CD14-positive monocyte (primary cell): ENCODE measurements around the gene DNAL1. TPM values are rescaled to one million over a fixed set of nuclear protein-coding genes. Genes with fewer than 3 reads are reported as not detected.
"Not testable (repeated sequence)": the region's sequence is repeated elsewhere in the genome, so short reads cannot be mapped to it uniquely, and the experiment has no call there.

Experiments used
- DNase-seq, 3 donors: peaks; one replicate each; pipeline ENCODE4 v3.0.0-alpha.2; 2011 to 2022
- H2AFZ ChIP-seq: 2 replicates; pipeline ENCODE4 v1.6.0; 2012; ENCODE audit warnings: mild to moderate bottlenecking, low read depth, low read length, inconsistent platforms; ENCODE audit not compliant: insufficient read depth, poor library complexity, severe bottlenecking
- H3K27ac ChIP-seq, 2 donors: 1 replicate in 1 of 2; 2 replicates in 1 of 2; pipeline ENCODE4 v1.5.1; 2012 to 2013; ENCODE audit warnings: low read length in 2 of 2, control low read depth in 1 of 2, inconsistent platforms in 1 of 2, low read depth in 1 of 2, mild to moderate bottlenecking in 1 of 2
- H3K27me3 ChIP-seq, 2 donors: one replicate each; pipeline versions ENCODE4 v1.6.0 to v1.6.1; 2011 to 2013; ENCODE audit warnings: low read length in 2 of 2; ENCODE audit not compliant: control insufficient read depth in 2 of 2, insufficient read depth in 2 of 2
- H3K36me3 ChIP-seq, 2 donors: replicated peaks in 1 of 2; 1 replicate in 1 of 2; 2 replicates in 1 of 2; pipeline versions ENCODE4 v1.5.1 to v1.6.1; 2012 to 2013; ENCODE audit warnings: low read length in 2 of 2, control low read depth in 1 of 2, inconsistent platforms in 1 of 2, mild to moderate bottlenecking in 1 of 2; ENCODE audit not compliant: insufficient read depth in 2 of 2, control insufficient read depth in 1 of 2
- H3K4me1 ChIP-seq, 2 donors: 1 replicate in 1 of 2; 2 replicates in 1 of 2; pipeline versions ENCODE4 v1.5.1 to v1.6.1; 2012 to 2013; ENCODE audit warnings: low read length in 2 of 2, control low read depth in 1 of 2, inconsistent platforms in 1 of 2, mild to moderate bottlenecking in 1 of 2, moderate library complexity in 1 of 2; ENCODE audit not compliant: insufficient read depth in 2 of 2, control insufficient read depth in 1 of 2
- H3K4me2 ChIP-seq: replicated peaks from 2 replicates; pipeline ENCODE3; 2012; ENCODE audit warnings: low read length, moderate library complexity, mild to moderate bottlenecking; ENCODE audit not compliant: poor library complexity, severe bottlenecking; ENCODE audit errors: extremely low read depth
- H3K4me3 ChIP-seq, 3 experiments: fragments of 200-600 bp in 1 of 3; sonication (generic) in 1 of 3; replicated peaks in 1 of 3; 1 replicate in 2 of 3; 2 replicates in 1 of 3; pipeline ENCODE4 v1.5.1; 2011 to 2013; ENCODE audit warnings: low read length in 3 of 3, mild to moderate bottlenecking in 3 of 3, control low read depth in 2 of 3, low read depth in 2 of 3, inconsistent platforms in 1 of 3, moderate library complexity in 1 of 3
- H3K79me2 ChIP-seq: 2 replicates; pipeline ENCODE4 v1.6.0; 2012; ENCODE audit warnings: mild to moderate bottlenecking, control low read depth, inconsistent platforms, low read length, moderate library complexity; ENCODE audit not compliant: insufficient read depth
- H3K9ac ChIP-seq: 2 replicates; pipeline ENCODE4 v1.6.0; 2017; ENCODE audit warnings: low read length, mild to moderate bottlenecking; ENCODE audit not compliant: insufficient read depth, poor library complexity, severe bottlenecking
- H3K9me3 ChIP-seq, 2 donors: replicated peaks in 1 of 2; 1 replicate in 1 of 2; 2 replicates in 1 of 2; pipeline versions ENCODE4 v1.5.1 to v1.6.1; 2012 to 2013; ENCODE audit warnings: low read length in 2 of 2, control low read depth in 1 of 2; ENCODE audit not compliant: control insufficient read depth in 1 of 2, insufficient read depth in 1 of 2
- H4K20me1 ChIP-seq: 2 replicates; pipeline ENCODE4 v1.6.0; 2012; ENCODE audit warnings: mild to moderate bottlenecking, low read length, control low read depth, moderate library complexity; ENCODE audit not compliant: insufficient read depth
- H3K27ac Mint-ChIP-seq, 7 donors: one replicate each; pipeline ENCODE4 v1.8.0; 2020; ENCODE audit warnings: mild to moderate bottlenecking in 7 of 7, mixed read lengths in 7 of 7, moderate library complexity in 6 of 7, inconsistent platforms in 2 of 7
- H3K27me3 Mint-ChIP-seq, 3 donors: one replicate each; pipeline ENCODE4 v1.8.0; 2021 to 2022; ENCODE audit warnings: low read depth in 3 of 3, mild to moderate bottlenecking in 3 of 3, mixed read lengths in 3 of 3, moderate library complexity in 3 of 3, inconsistent platforms in 1 of 3
- H3K36me3 Mint-ChIP-seq, 2 donors: one replicate each; pipeline ENCODE4 v1.8.0; 2020; ENCODE audit warnings: mixed read lengths in 2 of 2, inconsistent platforms in 1 of 2, mild to moderate bottlenecking in 1 of 2
- H3K4me1 Mint-ChIP-seq: one replicate; pipeline ENCODE4 v1.8.0; 2020; ENCODE audit warnings: mild to moderate bottlenecking, mixed read lengths
- H3K4me3 Mint-ChIP-seq, 2 donors: one replicate each; pipeline ENCODE4 v1.8.0; 2020; ENCODE audit warnings: mild to moderate bottlenecking in 2 of 2, mixed read lengths in 2 of 2, moderate library complexity in 1 of 2
- H3K9me3 Mint-ChIP-seq, 7 donors: one replicate each; pipeline ENCODE4 v1.8.0; 2020 to 2022; ENCODE audit warnings: mixed read lengths in 7 of 7, mild to moderate bottlenecking in 6 of 7, moderate library complexity in 6 of 7, inconsistent platforms in 2 of 7
- WGBS: methylation state at CpG from one replicate; pipeline ENCODE4 v1.1.5; 2013; ENCODE audit warnings: missing lambda C conversion rate; ENCODE audit not compliant: insufficient coverage; 5-methylcytosine and 5-hydroxymethylcytosine counted together
- intact Hi-C, 2 donors: fragments of 100-400 bp; cut with micrococcal nuclease; formaldehyde crosslinking; loops; one replicate each; pipeline versions ENCODE4 v1.15.0 to v1.15.1; 2023
- polyA plus RNA-seq, 3 donors: library from polyadenylated mRNA; depleted of rRNA in 1 of 3; unstranded in 2 of 3; stranded (reverse) in 1 of 3; fragments of 300-500 nt in 2 of 3; fragments of >200 nt in 1 of 3; fragmentation: Illumina TruSeq in 2 of 3; gene quantifications; 1 replicate in 2 of 3; 2 replicates in 1 of 3; pipeline ENCODE4 v1.2.3, GENCODE V29; 2012 to 2021
- TF ChIP-seq, protein P1 (sequence below): fragments of 200-600 bp; IDR thresholded peaks from one replicate; pipeline ENCODE4 v1.8.0; 2022; ENCODE audit warnings: antibody characterized with exemption, mild to moderate bottlenecking

The DNAL1 gene
- polyA plus RNA-seq, 3 donors: 0.68 to 3.4 (median 2.0) TPM

DNA sequence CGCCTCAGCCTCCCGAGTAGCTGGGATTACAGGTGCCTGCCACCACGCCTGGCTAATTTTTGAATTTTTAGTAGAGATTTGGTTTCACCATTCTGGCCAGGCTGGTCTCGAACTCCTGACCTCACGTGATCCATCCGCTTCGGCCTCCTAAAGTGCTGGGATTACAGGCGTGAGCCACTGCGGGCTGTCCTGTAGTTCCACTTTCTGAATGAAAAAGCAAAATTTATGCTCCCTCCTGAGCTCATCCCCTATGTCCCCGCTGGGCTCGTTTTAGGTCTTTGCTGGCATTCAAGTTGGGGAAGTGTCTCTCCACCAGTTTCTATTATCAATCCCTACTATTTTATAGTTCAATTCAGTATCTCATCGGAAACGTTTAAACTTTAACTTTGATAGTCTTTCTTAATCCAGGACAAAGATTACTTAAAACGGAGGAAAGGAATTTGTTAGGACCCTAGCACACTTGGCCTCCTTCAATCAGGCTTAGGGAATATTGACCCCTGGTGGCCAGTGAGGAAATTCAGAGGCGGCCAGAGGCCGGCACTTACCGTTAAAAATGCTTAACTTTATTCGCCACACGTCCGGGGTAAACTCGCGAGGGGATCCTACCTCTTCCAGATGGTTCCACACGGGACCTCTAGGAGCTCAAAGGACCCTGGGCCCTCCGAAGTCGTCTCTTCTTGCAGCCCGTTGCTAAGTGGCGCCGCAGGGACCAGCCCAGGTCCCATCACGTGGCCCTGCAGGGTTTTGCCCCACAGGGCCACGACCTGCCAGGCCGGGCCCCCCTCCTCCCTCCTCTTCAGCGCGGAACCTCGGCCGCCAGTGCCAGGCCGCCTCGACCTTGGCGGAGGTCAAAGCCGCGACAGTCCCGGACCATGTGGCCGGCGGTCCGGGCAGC, 11.4 kb upstream of the DNAL1 start:
- Histone ChIP-seq H4K20me1 (no peaks in the 10 kb centered on the region), H2AFZ (peak overlapping the region; percentile 97), H3K9ac (peak overlapping the region; percentile 65), H3K4me2 (peak overlapping the region; percentile 99), H3K27ac (peak overlapping the region in 1 of 2 donors; percentile 13), H3K27me3 (peaks cover 0 to 23% of the 10 kb centered on the region in 2 donors), H3K4me3 (peak overlapping the region; percentile 47 to 77 (median 61)), H3K4me1 (peaks cover 17% of the 10 kb centered on the region in 2 donors), H3K9me3 (no peaks in the 10 kb centered on the region), H3K36me3 (no peaks in the 10 kb centered on the region), H3K79me2 (no peaks in the 10 kb centered on the region)
- DNase-seq: peak; percentile 48 to 61 (median 59)
- Mint-ChIP-seq H3K27me3 (peaks cover 12 to 28% (median 26%) of the 10 kb centered on the region in 3 donors), H3K36me3 (no peaks in the 10 kb centered on the region), H3K27ac (peak overlapping the region in 6 of 7 donors; percentile 33 to 82 (median 74)), H3K9me3 (peaks cover 0 to 2% (median 0%) of the 10 kb centered on the region in 7 donors), H3K4me1 (peaks cover 9% of the 10 kb centered on the region), H3K4me3 (peak overlapping the region; percentile 83 to 95)
- WGBS: 7% methylated on average over 40 of the region's 44 CpGs
- intact Hi-C loops: loop anchor here in 1 of 2 donors (5.0 to 10.0 kb wide), 2 partner anchors 126 to 339 kb away; no protein-coding TSS in a partner anchor
- TF ChIP-seq, protein P1, sequence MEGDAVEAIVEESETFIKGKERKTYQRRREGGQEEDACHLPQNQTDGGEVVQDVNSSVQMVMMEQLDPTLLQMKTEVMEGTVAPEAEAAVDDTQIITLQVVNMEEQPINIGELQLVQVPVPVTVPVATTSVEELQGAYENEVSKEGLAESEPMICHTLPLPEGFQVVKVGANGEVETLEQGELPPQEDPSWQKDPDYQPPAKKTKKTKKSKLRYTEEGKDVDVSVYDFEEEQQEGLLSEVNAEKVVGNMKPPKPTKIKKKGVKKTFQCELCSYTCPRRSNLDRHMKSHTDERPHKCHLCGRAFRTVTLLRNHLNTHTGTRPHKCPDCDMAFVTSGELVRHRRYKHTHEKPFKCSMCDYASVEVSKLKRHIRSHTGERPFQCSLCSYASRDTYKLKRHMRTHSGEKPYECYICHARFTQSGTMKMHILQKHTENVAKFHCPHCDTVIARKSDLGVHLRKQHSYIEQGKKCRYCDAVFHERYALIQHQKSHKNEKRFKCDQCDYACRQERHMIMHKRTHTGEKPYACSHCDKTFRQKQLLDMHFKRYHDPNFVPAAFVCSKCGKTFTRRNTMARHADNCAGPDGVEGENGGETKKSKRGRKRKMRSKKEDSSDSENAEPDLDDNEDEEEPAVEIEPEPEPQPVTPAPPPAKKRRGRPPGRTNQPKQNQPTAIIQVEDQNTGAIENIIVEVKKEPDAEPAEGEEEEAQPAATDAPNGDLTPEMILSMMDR: peak; percentile 90

- Mint-ChIP-seq H3K4me1 (peaks cover 9% of the 10 kb centered on the region), H3K27me3 (peaks cover 13 to 29% (median 26%) of the 10 kb centered on the region in 3 donors), H3K4me3 (peak overlapping the region; percentile 83 to 95), H3K36me3 (no peaks in the 10 kb centered on the region), H3K27ac (peak overlapping the region in 1 of 7 donors; percentile 24), H3K9me3 (peaks cover 0 to 2% (median 0%) of the 10 kb centered on the region in 7 donors)
- Histone ChIP-seq H3K27ac (no peak overlapping the region), H3K9me3 (no peaks in the 10 kb centered on the region), H3K4me3 (peak overlapping the region; percentile 47 to 77 (median 61)), H3K9ac (peak overlapping the region; percentile 65), H3K4me1 (peaks cover 17% of the 10 kb centered on the region in 2 donors), H4K20me1 (no peaks in the 10 kb centered on the region), H3K79me2 (no peaks in the 10 kb centered on the region), H3K4me2 (peak overlapping the region; percentile 99), H3K36me3 (no peaks in the 10 kb centered on the region), H2AFZ (peak overlapping the region; percentile 97), H3K27me3 (peaks cover 0 to 23% of the 10 kb centered on the region in 2 donors)
- intact Hi-C loops: loop anchor here in 1 of 2 donors (5.0 to 10.0 kb wide), 2 partner anchors 127 to 339 kb away; no protein-coding TSS in a partner anchor
- 8% methylated on average over 50 of the region's 53 CpGs for WGBS
- no peak for DNase-seq
- TF ChIP-seq, protein P1: no peak
Measured at GRCh38 chr14:73634011-73634833, 10.6 kb upstream of the DNAL1 start.

DNA sequence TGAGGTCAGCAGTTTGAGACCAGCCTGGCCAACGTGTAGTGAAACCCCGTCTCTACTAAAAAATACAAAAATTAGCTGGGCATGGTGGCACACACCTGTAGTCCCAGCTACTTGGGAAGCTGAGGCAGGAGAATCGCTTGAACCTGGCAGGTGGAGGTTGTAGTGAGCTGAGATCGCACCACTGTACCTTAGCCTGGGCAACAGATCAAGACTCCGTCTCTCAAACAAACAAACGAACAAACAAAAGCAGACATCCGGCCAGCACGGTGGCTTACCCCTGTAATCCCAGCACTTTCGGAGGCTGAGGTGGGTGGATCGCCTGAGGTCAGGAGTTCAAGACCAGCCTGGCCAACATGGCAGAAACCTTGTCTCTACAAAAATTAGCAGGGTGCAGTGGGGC, 8.4 kb upstream of the DNAL1 start:
- H3K9ac ChIP-seq, H3K4me3 ChIP-seq, H3K36me3 ChIP-seq, H3K4me3 Mint-ChIP-seq, H3K9me3 ChIP-seq, DNase-seq, H3K36me3 Mint-ChIP-seq, H3K9me3 Mint-ChIP-seq, H2AFZ ChIP-seq, H3K79me2 ChIP-seq, H3K27ac ChIP-seq, H3K4me1 Mint-ChIP-seq, H3K4me2 ChIP-seq, H3K27ac Mint-ChIP-seq, H4K20me1 ChIP-seq: not testable (repeated sequence)
- H3K27me3 Mint-ChIP-seq: peaks cover 16 to 29% (median 26%) of the 10 kb centered on the region in 3 donors
- intact Hi-C loops: loop anchor here in 1 of 2 donors (10.0 kb wide), 1 partner anchor 342 kb away; no protein-coding TSS in a partner anchor
- WGBS: 94% methylated on average over 8 of the region's 10 CpGs
- peaks cover 0 to 23% of the 10 kb centered on the region in 2 donors for H3K27me3 ChIP-seq
- peaks cover 17% of the 10 kb centered on the region in 2 donors for H3K4me1 ChIP-seq
